K562 (cell line): ENCODE results near the gene USP32. TPM values are rescaled to one million over a fixed set of nuclear protein-coding genes. Genes with fewer than 3 reads are reported as not detected.

Experiments
- AFF1 ChIP-seq, 2 experiments: fragments of 450-650 bp; IDR thresholded peaks; 2 replicates each; pipeline ENCODE4 v1.6.1; 2018; ENCODE audit warnings: mild to moderate bottlenecking in 2 of 2, low read depth in 1 of 2; ENCODE audit not compliant: partially characterized antibody in 2 of 2
- ATF2 ChIP-seq: sonication (generic); formaldehyde crosslinking; IDR thresholded peaks from 2 replicates; pipeline ENCODE4 v1.8.1; 2022; ENCODE audit warnings: missing genetic modification reagents
- E2F4 ChIP-seq: sonication (generic); formaldehyde crosslinking; IDR thresholded peaks from 2 replicates; pipeline ENCODE4 v1.8.0; 2022; ENCODE audit warnings: mild to moderate bottlenecking, low read depth, missing genetic modification reagents
- ETV6 ChIP-seq, 3 experiments: fragments of 150-350 bp in 1 of 3; sonication (generic) in 1 of 3; formaldehyde crosslinking in 1 of 3; IDR thresholded peaks; 2 replicates each; pipeline versions ENCODE4 v1.6.1 to v1.8.0; 2014 to 2022; ENCODE audit warnings: borderline replicate concordance in 2 of 3, low read depth in 2 of 3, antibody characterized with exemption in 1 of 3, low read length in 1 of 3, mild to moderate bottlenecking in 1 of 3, missing genetic modification reagents in 1 of 3
- KAT8 ChIP-seq: fragments of 450-650 bp; IDR thresholded peaks from 2 replicates; pipeline ENCODE4 v1.6.1; 2016; ENCODE audit warnings: low read depth, mild to moderate bottlenecking
- KLF16 ChIP-seq: IDR thresholded peaks from 2 replicates; pipeline ENCODE4 v1.6.1; 2016; ENCODE audit warnings: antibody characterized with exemption
- NR2F6 ChIP-seq: fragments of 450-650 bp; formaldehyde crosslinking; IDR thresholded peaks from 2 replicates; pipeline ENCODE4 v1.4.0; 2020; ENCODE audit warnings: mild to moderate bottlenecking
- ZBTB26 ChIP-seq: fragments of 450-650 bp; formaldehyde crosslinking; IDR thresholded peaks from 2 replicates; pipeline ENCODE4 v1.4.0; 2022; ENCODE audit warnings: missing genetic modification characterization
- ZNF518B ChIP-seq: fragments of 250-450 bp; sonication (Bioruptor Pico); IDR thresholded peaks from 2 replicates; pipeline ENCODE4 v1.5.0; 2021; ENCODE audit warnings: mild to moderate bottlenecking, moderate library complexity
- ZNF717 ChIP-seq: fragments of 250-450 bp; sonication (Bioruptor Pico); IDR thresholded peaks from 2 replicates; pipeline ENCODE4 v1.5.0; 2021
- ZNF780A ChIP-seq: fragments of 250-450 bp; sonication (Bioruptor Pico); IDR thresholded peaks from 2 replicates; pipeline ENCODE4 v1.5.0; 2021; ENCODE audit warnings: mild to moderate bottlenecking
- polyA plus RNA-seq, 8 experiments: library from polyadenylated mRNA; depleted of rRNA in 4 of 8; stranded (reverse) in 5 of 8; unstranded in 3 of 8; fragments of >200 nt; fragmentation: Nextera tagmentation in 2 of 8; fragmentation: Illumina TruSeq in 1 of 8; extraction: Ambion mirVana in 2 of 8; extraction: Trizol in 1 of 8; gene quantifications; 2 replicates each; pipeline versions ENCODE4 v1.2.1 to v1.2.3, GENCODE V29; 2011 to 2014; ENCODE audit warnings: inconsistent platforms in 1 of 8, missing spikeins in 1 of 8
- total RNA-seq, 7 experiments: library from RNA; depleted of rRNA in 6 of 7; stranded (reverse); fragments of >200 nt in 6 of 7; fragmentation: Illumina TruSeq in 2 of 7; extraction: Trizol in 2 of 7; gene quantifications; 2 replicates each; pipeline versions ENCODE4 v1.2.1 to v1.2.3, GENCODE V29; 2011 to 2021; ENCODE audit warnings: low replicate concordance in 1 of 7

The USP32 gene
- total and polyA plus RNA-seq, 9 of the 15 experiments (the other 6 are each of a cell fraction or from before 2014, with no cell fraction given): 18.0 to 69.3 (median 47.1) TPM

GRCh38 chr17:60164164-60164563 lies 227.8 kb downstream of the USP32 start (continued):
- TF ChIP-seq E2F4 (CRISPR knock-in tag): no peak
- no peak for TF ChIP-seq ETV6 (IDR thresholded peaks at IDR 0.05; ENCODE audit: borderline replicate concordance in 1 of 2, low read depth in 2 of 2, low read length in 1 of 2)
- no peak for TF ChIP-seq ETV6 (CRISPR knock-in tag; IDR thresholded peaks at IDR 0.05; ENCODE audit: borderline replicate concordance)
- TF ChIP-seq ZNF717 (CRISPR knock-in tag): no peak
- TF ChIP-seq ATF2: no peak
- TF ChIP-seq ZNF518B (CRISPR knock-in tag): no peak
- no peak for TF ChIP-seq KAT8
- no peak for TF ChIP-seq KLF16
- TF ChIP-seq ZBTB26 (CRISPR knock-in tag): 0 out of 2 replicates have a peak, but pooled peaks have one; percentile 55
- no peak for TF ChIP-seq NR2F6
- TF ChIP-seq AFF1 (IDR thresholded peaks at IDR 0.05; ENCODE audit: low read depth in 1 of 2, partially characterized antibody in 2 of 2): no peak
- no peak for TF ChIP-seq ZNF780A (CRISPR knock-in tag)
